Measurements from ENCODE around the gene RUNX2. TPM values are rescaled to one million over a fixed set of nuclear protein-coding genes. Genes with fewer than 3 reads are reported as not detected.

Gene RUNX2
- total RNA-seq, 4 donors from 2014 or later: 0.78 to 2.0 (median 0.94) TPM

GRCh38 chr6:45586216-45587171, 258.4 kb downstream of the RUNX2 start:
- Histone ChIP-seq H3K4me3 (no peak overlapping the region), H3K27ac (no peak overlapping the region), H3K27me3 (no peaks in the 10 kb centered on the region), H3K9me3 (peaks cover 0 to 4% (median 0%) of the 10 kb centered on the region in 3 donors), H3K4me1 (peaks cover 0 to 4% of the 10 kb centered on the region in 2 donors), H3K36me3 (no peaks in the 10 kb centered on the region)
- TF ChIP-seq CTCF (IDR thresholded peaks at IDR 0.05 in 4 of 5, conservative IDR thresholded peaks at IDR 0.05 in 1 of 5): no peak
- no peak for TF ChIP-seq POLR2A (IDR thresholded peaks at IDR 0.05)
- no peak for DNase-seq
- intact Hi-C loops (cut with DNase I; ENCODE audit: low total_unique reads): no loop called here
- ATAC-seq: no peak
- in situ Hi-C loops (cut with MboI; ENCODE audit: low sequenced_read_pairs in 4 of 4): no loop called here

- no peak overlapping the region for H3K4me3 ChIP-seq
- H3K27ac ChIP-seq: no peak overlapping the region
- no peaks in the 10 kb centered on the region for H3K9me3 ChIP-seq
- H3K36me3 ChIP-seq: no peaks in the 10 kb centered on the region
- intact Hi-C loops (cut with DNase I; ENCODE audit: low total_unique reads): no loop called here
- ATAC-seq (no peak), DNase-seq (no peak)
- no peaks in the 10 kb centered on the region for H3K27me3 ChIP-seq
- peaks cover 0 to 4% of the 10 kb centered on the region in 2 donors for H3K4me1 ChIP-seq
- in situ Hi-C loops (cut with MboI; ENCODE audit: low sequenced_read_pairs in 4 of 4): no loop called here
- no peak for TF ChIP-seq POLR2A (IDR thresholded peaks at IDR 0.05)
- TF ChIP-seq CTCF (IDR thresholded peaks at IDR 0.05 in 4 of 5, conservative IDR thresholded peaks at IDR 0.05 in 1 of 5): no peak
Measured at GRCh38 chr6:45587229-45588060, 259.3 kb downstream of the RUNX2 start.

- Histone ChIP-seq H3K36me3 (no peaks in the 10 kb centered on the region), H3K4me1 (peaks cover 0 to 4% of the 10 kb centered on the region in 2 donors), H3K9me3 (no peaks in the 10 kb centered on the region), H3K4me3 (no peak overlapping the region), H3K27me3 (no peaks in the 10 kb centered on the region), H3K27ac (no peak overlapping the region)
- ATAC-seq: no peak
- intact Hi-C loops (cut with DNase I; ENCODE audit: low total_unique reads) (no loop called here), in situ Hi-C loops (cut with MboI; ENCODE audit: low sequenced_read_pairs in 4 of 4) (no loop called here)
- no peak for DNase-seq
- no peak for TF ChIP-seq POLR2A (IDR thresholded peaks at IDR 0.05)
- TF ChIP-seq CTCF (IDR thresholded peaks at IDR 0.05 in 4 of 5, conservative IDR thresholded peaks at IDR 0.05 in 1 of 5): no peak
Measured at GRCh38 chr6:45589367-45589766, 261.2 kb downstream of the RUNX2 start.

- H3K9me3 ChIP-seq: no peaks in the 10 kb centered on the region
- H3K4me1 ChIP-seq: peaks cover 4 to 9% of the 10 kb centered on the region in 2 donors
- intact Hi-C loops (cut with DNase I; ENCODE audit: low total_unique reads): no loop called here
- TF ChIP-seq POLR2A (IDR thresholded peaks at IDR 0.05): no peak
- ATAC-seq (no peak), DNase-seq (no peak)
- H3K36me3 ChIP-seq: no peaks in the 10 kb centered on the region
- H3K4me3 ChIP-seq: no peak overlapping the region
- in situ Hi-C loops (cut with MboI; ENCODE audit: low sequenced_read_pairs in 4 of 4): no loop called here
- H3K27ac ChIP-seq: no peak overlapping the region
- no peaks in the 10 kb centered on the region for H3K27me3 ChIP-seq
Measured at GRCh38 chr6:45590226-45590625, 262.1 kb downstream of the RUNX2 start.

- no peaks in the 10 kb centered on the region for H3K36me3 ChIP-seq
- in situ Hi-C loops (cut with MboI; ENCODE audit: low sequenced_read_pairs in 4 of 4) (no loop called here), intact Hi-C loops (cut with DNase I; ENCODE audit: low total_unique reads) (no loop called here)
- no peak overlapping the region for H3K4me3 ChIP-seq
- TF ChIP-seq POLR2A (IDR thresholded peaks at IDR 0.05) (no peak), CTCF (IDR thresholded peaks at IDR 0.05 in 4 of 5, conservative IDR thresholded peaks at IDR 0.05 in 1 of 5) (no peak)
- no peak overlapping the region for H3K27ac ChIP-seq
- no peak for DNase-seq
- no peak for ATAC-seq
- no peaks in the 10 kb centered on the region for H3K27me3 ChIP-seq
- no peaks in the 10 kb centered on the region for H3K9me3 ChIP-seq
- peaks cover 4 to 13% of the 10 kb centered on the region in 2 donors for H3K4me1 ChIP-seq
Measured at GRCh38 chr6:45590696-45591184, 262.6 kb downstream of the RUNX2 start.

All from gastrocnemius medialis (tissue), 4 donors.